HG02840 (cell line): ENCODE data around the gene RPS18.
A peak's percentile ranks its signal among the peaks of the same experiment; 100 is the strongest.
"Not testable (repeated sequence)": the region's sequence is repeated elsewhere in the genome, so short reads cannot be mapped to it uniquely, and the experiment has no call there.

ENCODE experiments used
- ATAC-seq: cut with Tn5 transposase; IDR thresholded peaks from one replicate; pipeline ENCODE4 v1.9.1; 2021; ENCODE audit warnings: mild to moderate bottlenecking, moderate library complexity, moderate number of reproducible peaks; ENCODE audit not compliant: unreplicated experiment, low FRiP score

The RPS18 gene

DNA sequence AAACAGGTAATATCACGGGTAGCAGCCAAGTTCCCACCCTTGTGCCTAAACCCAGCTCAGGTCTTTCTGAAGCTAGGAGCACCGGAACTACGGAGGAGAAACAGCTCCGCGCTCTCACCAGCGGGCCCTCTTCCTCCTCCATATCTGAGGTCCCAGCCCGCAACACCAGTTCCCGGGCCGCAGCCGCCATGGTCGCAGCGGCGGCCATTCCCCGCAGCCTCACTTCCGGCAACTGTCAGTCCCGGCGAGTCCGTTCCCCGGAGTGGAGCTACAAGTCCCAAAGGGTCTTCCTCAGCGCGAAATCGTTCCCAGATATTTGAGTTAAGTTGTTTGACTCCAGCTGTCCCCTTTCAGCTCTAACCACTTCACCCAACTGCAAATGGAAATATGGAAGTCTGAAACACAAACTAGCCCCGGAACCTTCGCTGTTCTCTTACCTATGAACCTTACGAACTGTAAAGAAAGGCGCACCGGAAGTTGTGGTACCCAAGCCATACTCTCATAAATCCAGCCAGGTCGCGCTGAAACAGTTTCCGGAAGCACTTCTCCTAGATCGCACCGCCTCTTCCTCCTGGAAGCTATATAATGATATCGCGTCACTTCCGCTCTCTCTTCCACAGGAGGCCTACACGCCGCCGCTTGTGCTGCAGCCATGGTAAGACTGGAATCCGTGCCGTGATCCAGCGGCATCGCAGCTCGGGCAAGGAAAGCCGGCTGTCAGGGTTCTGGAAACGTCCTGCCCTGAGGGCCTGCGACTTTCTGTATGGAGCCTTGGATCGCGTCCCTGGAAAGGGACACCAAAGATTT is at the start of gene RPS18, which contains the start of gene VPS52:
Gene RPS18 (plus strand): TSS at position 608 of the 807 bp plus-strand sequence. CDS start 45 bp downstream, at position 653.
Gene VPS52 (minus strand): TSS at position 409 of the 807 bp plus-strand sequence. CDS start 201 bp downstream, at position 208.
- ATAC-seq = peak; percentile 76

- not testable (repeated sequence) for ATAC-seq
Observed at GRCh38 chr6:33226503-33227120, 45.3 kb upstream of the RPS18 start.

DNA sequence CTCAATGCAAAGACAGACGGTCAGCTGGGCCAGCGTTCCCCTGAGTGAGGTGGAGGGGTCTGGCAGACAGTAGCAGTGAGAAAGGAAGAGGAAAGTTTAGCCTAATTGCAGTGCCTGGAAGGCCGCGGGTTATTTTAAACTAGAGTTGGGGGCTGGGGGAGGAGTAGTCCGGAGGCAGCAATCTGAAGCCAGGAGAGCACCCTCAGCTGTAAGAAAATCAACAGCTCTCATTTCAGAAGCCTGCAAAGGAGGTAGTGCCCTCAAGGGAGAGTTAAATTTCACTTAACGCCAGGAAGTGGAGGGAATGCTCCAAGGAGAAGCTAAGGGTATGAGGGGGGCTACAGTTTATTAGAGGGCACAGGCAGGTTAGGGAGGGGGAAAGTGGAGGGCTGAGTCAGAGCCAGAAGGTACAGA is 36.6 kb upstream of the RPS18 start:
- no peak for ATAC-seq

GRCh38 chr6:33236328-33236727 is 35.5 kb upstream of the RPS18 start:
- ATAC-seq = no peak

DNA sequence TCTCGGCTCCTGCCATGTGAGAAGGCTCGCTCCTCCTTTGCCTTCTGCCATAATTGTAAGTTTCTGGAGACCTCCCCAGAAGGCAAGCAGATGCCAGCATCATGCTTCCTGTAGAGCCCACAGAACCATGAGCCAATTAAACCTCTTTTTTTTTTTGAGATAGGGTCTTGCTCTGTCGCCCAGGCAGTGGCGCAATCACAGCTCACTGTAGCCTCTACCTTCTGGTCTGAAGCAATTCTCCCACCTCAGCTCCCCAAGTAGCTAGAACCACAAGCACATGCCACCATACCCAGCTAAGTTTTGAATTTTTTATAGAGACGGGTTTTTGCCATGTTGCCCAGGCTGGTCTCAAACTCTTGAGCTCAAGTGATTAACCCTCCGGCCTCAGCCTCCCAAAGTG is 35.0 kb upstream of the RPS18 start:
- no peak for ATAC-seq

DNA sequence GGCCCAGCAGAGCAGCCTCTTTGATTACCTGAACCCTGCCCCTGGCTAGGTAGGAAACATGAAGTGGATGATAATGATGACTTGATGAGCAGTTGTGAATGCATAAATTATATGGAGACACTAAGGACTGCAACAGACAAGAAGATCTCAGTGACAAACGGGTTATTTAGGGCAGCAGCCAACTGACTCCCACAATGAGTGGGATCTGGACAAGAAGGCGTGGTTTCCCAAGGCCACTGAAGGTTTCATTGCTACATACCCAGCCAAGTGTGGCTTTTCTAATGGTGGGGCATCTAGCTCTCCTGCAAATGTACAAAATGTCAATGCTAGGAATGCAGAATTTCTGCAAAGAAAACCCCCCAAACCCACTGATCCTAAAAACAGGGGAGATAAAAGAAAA is 34.1 kb upstream of the RPS18 start:
- no peak for ATAC-seq

GRCh38 chr6:33241968-33242367 is 29.9 kb upstream of the RPS18 start:
- no peak for ATAC-seq

DNA sequence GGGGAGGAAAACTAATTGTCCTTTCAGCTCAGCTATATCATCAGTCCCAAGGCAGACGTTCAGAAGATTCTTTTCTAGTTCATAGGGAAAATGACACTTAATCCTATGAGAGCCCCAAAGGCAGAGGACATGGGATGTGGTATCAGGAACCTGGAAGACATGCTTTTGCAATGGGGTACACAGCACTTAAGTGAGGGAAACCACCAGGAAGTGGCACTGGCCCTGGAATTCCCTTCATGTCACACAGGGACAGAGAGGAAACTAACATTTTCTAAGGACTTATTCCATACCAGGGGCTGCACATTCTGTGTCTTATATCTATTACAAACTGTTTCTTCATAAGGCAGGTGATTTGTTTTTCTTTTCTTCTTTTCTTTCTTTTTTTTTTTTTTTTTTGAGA is 28.4 kb upstream of the RPS18 start:
- no peak for ATAC-seq

DNA sequence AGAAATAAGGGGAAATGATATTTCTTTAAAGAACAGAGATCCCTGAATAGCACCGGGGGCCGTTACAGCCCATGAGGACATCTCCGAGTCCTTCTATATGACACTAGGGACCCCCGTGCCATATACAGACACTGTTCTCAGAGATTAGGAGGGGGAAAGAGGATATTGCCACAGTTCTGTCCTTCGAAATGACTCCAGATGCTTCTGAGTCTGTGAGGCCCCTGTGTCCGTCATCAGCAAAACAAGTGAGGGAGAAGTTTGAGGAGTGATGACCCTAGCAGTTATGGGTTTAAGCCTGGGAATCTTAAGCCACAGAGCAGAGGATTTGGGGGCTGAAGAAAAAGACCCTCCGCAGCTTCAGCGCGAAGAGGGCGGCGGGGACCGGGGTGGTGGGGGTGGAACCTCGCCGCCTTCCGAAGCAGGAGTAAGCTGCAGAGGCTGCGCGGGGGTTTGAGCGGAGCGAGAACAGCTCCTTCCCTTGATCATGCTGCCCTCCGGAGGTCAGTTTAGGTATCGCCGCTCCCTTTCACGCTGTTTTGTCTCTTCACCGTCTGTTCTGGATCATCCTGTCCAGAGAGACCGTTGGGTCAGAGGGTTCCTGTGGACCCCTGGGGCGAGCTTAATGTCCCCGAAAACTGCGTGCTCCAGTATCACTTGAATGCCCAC is 23.8 kb upstream of the RPS18 start:
- no peak for ATAC-seq

GRCh38 chr6:33248643-33248931 is 23.3 kb upstream of the RPS18 start:
- no peak for ATAC-seq

GRCh38 chr6:33248932-33249731 is 22.7 kb upstream of the RPS18 start:
- ATAC-seq = peak; percentile 94

DNA sequence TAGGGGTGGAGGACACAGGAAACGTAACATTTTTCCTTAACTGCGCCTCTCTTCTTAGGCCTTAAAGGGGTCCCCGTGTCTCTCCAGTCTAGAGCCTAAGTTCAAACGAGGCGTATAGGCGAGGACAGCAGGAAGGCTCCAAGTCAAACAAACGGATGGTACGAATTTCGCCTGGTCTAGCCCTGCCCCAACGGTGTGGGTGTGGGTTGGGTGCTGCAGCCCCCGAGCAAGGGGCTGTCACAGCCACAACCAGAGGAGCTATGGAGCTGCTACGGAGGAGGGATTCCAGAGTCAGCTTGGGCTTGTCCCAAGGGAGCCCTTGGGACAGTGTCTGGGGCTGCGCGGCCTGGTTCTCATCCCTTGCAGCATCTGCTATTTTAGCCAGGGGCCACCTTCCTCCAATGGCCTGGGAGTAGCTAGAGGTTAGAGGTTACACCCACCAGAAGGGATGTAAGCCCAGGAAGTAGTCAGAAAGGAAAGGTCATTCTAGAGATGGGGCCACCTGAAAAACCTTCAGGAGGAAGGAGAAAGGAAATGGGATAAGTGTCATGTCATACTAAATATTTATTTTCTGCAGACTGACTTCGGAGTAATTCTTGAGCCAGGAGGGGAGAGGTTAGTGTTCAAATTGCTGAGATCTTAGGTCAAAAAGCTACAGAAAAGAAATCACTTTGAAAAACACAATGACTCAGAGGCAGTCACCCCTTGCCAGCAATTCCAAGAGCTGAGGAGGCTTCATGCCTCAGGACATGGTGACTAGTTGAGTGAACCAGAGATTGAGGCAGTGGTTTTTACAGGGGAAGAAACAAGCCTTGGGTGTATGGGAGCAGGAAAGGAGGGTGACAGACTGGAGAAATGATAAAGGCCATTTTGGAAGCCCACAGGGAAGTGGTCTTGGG is 21.9 kb upstream of the RPS18 start:
- peak; percentile 2 for ATAC-seq

GRCh38 chr6:33250731-33251130 is 21.1 kb upstream of the RPS18 start:
- no peak for ATAC-seq

GRCh38 chr6:33251395-33252012 is 20.4 kb upstream of the RPS18 start:
- ATAC-seq = no peak

GRCh38 chr6:33252759-33253158 is 19.1 kb upstream of the RPS18 start:
- no peak for ATAC-seq

- ATAC-seq = no peak
Observed at GRCh38 chr6:33254591-33254990, 17.3 kb upstream of the RPS18 start.

- ATAC-seq = no peak
Observed at GRCh38 chr6:33259032-33259431, 12.8 kb upstream of the RPS18 start.

DNA sequence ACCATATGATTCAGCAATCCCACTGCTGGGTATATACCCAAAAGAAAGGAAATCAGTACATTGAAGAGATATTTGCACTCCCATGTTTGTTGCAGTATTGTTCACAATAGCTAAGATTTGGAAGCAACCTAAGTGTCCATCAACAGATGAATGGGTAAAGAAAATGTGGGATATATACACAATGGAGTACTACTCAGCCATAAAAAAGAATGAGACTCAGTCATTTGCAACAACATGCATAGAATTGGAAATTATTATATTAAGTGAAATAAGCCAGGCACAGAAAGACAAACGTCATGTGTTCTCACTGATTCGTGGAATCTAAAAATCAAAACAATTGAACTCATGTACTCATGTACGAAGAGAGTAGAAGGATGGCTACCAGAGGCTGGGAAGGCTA is 9.4 kb upstream of the RPS18 start:
- ATAC-seq = not testable (repeated sequence)

DNA sequence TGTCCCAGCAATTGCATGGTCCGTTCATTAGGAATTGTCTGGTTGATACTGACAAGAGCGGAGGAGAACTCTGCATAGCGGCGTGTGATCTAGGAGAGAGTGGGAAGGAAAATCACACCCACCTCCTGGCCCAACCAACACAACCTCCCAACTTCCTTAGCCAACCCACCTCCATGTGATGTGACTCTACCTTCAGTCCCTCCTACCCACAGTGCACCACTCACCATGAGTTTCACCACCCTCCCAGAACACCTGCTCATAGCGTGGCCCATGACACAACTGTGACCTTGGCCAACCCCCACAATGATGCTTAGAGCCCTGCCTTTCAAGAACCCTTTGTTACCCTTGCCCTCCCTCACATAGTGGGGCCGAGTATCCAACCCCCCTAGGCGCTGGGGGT is 7.9 kb upstream of the RPS18 start:
- ATAC-seq = no peak
